MV-4-11 (cell line): ENCODE results near the gene NSUN7.

Source experiments
- DNase-seq: peaks from one replicate; lab custom pipeline; 2025; lab: John Stamatoyannopoulos, UW

The NSUN7 gene

DNA sequence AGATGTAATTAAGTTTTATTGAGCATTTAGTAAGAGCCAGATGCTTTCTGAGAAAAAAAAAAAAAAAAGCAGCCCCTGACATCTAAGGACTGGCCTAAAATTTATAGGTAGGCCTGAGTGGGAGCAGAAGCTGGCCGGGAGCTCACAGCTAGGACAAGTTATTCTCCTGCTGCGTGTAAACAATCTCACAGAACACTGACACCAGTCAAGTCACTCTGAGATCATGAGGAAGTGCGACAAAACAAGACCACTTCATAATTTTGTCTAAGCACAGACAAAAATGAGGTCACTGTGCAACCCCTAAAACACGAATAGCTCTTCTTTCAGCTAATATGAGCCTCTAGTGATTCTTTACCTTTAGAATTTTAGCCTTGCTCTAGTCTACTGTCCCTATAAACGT is 15.3 kb upstream of the NSUN7 start:
- peak; percentile 23 for DNase-seq

DNA sequence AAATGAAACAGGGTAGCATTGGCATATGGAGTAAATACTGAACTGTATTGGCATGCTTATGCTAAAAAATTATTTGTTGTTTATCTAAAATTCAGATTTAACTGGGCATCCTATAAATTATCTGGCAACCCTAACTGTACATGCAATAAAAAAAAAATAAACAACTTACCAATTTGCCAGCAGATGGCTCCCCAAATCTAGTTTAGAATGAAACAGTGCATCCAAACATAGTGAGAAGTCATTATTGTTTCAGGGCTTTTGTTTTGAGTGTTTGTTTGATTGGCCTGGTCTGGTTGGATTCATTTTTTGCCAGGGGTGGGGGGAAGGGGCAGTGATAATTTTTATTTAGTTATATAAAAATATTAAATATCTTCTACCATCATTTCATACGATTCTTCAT is 12.8 kb upstream of the NSUN7 start:
- DNase-seq: peak; percentile 50

DNA sequence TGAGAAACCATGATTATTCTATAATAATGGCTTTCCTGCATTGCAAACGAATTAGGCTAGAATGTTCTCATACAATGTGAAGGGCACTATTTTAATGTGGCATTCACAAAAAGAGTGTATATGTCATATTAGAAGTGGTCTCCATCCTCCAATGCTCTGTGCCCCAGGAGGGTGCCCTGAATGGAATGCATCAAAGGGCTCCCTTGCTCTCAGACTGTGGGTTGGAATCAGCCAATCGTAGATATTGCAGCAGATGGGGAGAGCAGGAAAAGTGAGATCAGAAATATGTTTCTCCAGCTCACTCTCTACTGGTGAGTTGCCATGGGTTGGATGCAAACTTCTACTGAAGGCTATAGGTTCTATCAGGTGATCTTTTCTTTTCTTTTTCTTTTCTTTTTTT is 11.9 kb upstream of the NSUN7 start:
- DNase-seq: no peak

DNA sequence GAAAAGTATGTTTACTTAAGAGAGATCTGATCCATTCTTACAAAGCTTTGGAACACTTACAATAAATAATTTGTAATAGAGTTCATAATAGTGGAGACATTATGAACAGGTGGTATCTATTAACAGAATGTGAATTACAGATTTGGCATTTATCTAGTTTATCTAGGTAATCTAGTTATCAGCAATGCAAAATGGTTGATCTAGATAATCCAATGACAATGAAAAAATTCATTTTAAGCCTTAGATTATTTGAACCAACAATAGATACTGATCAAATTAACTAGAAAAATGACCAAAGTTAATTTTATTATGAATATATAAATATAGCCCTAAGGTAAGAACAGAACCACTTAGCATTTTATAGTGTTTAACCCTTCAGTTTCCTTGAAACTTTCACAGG is 10.4 kb upstream of the NSUN7 start:
- no peak for DNase-seq

DNA sequence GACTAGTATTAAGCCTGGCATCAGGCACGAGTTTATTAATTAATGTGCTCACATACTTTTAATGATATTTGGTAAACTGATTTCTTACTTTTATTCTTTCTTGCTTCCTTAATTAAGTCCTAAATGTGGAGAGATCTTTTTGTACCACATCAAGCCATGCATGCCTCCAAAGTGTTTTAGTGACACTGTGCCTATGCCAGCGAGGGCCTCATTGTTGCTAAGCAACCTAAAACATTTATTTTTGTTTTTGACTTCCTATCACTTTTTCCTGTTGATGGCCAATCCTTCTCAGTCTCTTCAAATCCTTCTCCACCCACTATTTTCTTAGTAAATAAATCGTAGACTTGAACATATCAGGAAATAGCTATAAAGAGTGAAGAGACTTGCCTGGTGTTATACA is 5.5 kb upstream of the NSUN7 start:
- no peak for DNase-seq

DNA sequence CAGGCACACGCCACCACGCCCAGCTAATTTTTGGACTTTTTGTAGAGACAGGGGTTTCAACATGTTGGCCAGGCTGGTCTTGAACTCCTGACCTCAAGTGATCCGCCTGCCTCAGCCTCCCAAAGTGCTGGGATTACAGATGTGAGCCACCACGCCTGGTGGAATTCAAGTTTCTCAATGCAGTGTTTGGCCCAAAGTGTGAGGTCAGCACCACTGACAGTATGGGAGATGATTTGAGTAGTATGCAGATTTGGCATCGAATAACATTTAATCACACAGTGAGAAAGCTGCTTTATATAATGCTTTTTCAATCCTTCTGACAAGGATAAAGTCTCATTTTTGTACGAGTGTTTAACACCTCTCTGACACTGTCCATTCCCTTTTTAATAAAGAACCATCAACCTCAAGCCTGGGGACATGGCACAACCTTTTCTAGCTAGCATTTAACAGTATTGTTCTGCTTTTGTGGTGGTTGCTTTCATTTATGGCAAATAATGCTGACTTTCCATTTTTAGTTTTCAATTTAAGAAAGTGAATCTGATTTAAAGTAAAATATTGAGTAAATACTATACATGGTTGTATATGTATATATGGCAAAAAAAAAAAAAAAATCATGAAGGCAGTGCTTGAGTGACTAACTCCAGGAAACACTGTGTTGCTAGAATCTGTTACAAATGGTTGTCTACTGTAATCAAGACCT is 4.3 kb upstream of the NSUN7 start:
- no peak for DNase-seq

DNA sequence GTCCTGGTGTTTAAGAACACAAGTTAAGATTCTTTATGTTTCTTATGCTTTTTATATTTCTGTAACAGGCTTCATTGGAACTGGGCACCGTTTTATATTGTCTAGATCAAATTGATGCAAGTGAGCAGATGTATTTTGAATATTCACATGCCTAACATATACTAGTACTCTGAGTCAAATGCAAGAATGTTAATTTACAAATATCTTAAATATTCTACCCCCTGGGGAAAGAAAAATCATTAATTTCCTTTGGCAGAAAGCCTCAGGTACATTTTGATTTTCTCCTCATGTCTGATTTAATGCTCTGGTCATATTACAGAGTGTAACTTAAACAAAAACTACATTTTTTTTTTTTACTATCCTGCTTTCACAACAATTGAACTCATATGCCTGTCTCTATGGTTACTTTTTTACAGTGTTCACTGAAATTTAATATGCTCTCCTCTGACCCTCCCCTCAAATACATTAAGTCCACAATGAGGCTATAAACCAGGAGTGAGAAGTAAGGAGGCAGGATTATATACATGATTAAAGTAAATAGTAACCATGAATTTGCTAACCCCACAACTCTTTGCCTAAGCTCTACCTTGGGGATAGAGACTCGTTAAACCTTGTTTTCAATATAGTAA is 2.4 kb upstream of the NSUN7 start:
- DNase-seq: no peak

DNA sequence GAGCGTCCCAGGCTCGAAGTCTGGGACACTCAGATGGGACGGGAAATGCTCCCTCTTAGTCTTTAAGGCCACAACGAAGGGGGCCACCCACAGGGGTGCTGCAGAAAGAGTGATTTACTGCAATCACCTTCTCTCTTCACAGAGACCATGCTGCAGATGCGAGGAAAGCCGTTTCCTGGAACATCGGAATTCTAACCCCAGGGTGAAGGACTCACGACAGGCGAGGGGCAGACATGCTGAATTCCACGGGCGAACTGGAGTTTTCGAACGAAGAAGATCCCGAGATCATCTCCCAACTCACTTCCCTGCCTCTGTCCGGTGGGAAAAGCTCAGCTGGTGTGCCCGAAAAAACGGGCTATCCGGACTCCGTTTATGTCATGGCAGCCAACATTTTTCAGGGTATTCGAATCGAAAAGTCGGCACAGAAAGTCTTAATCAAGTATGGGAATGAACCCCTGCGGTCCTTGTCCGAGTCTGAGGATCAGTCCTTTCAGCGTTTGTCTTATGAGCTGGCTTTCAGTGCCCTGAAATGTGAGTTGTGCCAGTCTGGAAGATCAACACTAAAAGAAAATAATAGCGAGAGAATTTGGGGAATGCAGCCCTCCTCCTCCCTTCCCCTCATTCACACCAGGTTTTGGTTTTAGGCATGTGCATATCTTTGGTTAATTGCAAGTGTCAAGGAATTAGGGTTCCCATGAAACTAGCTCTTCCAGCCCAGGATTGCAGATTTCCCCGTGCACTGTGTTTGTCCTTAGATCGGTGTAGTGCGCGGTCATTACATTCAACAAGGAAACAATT is 905 bp downstream of the NSUN7 start:
- no peak for DNase-seq

DNA sequence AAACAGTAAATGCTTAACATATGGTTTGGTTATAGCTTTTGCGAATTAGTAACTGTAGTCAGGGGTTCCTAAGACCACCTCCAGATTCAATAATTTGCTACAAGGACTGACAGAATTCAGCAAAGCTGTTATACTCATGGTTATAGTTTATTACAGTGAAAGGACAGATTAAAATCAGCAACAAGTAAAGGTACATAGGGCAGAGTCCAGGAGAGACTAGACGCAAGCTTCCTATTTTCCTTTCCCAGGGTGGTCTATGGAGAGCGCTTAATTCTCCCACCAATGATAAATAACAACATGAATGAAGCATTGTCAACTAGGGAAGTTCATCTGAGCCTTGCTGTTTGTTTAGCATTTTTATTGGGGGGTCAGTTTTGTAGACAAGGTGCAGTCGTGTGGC is 5.9 kb downstream of the NSUN7 start:
- no peak for DNase-seq

DNA sequence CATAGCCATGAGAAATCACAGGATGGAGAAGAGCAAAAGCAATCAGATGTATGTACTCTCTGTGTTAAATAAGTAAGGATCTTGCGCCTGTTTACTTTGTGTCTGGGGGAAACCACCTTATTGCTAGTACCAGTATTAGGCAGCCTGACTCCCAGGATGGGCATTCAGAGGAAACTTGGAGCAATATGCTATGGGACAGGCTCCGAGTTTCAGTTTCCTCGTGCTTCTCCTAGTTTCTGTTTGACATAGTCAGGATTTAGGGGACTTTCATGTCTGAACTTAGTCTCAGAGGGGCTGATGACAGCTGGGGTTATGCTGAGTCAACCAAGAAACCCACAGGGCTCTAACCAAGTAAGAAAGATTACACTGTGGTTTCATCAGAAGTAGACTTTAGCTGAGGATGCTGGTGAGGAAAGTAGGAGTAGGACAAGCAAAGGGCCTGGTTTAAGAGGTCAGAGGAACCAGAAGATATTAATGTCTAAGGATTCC is 13.5 kb downstream of the NSUN7 start:
- DNase-seq: peak; percentile 96

DNA sequence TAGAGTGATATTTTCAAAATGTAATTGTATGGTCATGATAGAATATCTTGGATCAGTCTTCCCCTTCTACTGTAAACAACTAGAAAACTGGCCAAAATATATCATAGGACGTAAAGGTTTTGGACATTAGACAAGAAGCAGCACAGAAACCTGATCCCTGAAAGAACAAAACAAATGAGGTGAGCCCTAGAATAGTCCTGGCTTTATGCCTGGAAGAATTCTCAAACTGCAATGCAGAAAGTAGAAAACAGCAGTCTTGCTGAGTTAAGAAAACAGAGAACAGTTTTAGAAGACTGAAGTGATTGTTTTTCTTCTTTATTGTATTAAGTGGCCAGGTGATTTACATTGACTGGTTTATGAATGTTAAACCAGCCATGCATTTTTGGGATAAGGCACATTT is 19.5 kb downstream of the NSUN7 start:
- no peak for DNase-seq

DNA sequence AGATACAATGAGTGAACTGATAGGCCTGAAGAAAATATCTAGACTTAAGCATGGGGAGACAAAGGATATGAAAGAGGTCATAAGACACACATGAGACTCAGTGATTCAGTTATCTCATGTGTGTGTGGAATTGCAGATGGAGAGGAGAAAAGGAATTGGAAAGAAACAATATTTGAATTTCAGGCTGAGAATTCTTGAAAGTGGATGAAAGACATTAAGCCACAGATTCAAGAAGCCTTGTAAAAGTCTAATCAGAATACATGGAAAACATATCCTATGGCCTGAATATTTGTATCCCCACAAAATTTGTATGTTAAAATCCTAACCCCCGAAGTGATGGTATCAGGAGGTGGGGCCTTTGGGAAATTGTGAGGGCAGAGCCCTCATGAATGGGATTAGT is 28.3 kb downstream of the NSUN7 start:
- no peak for DNase-seq

DNA sequence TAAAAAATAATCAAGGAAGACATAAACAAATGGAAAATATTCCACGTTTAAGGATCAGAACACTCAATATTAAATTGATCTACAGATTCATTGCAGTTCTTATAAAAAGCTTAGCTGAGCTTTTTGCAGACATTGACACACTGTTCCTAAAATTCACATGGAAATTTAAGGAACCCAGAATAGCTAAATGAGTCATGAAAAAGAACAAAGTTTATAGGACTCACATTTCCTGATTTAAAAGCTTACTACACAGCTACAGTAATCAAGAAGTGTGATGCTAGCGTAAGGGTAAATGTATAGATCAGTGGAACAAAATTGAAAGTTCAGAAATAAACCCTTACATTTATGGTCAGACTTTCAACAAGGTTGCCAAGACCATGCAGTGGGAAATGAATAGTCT is 33.1 kb downstream of the NSUN7 start:
- no peak for DNase-seq

DNA sequence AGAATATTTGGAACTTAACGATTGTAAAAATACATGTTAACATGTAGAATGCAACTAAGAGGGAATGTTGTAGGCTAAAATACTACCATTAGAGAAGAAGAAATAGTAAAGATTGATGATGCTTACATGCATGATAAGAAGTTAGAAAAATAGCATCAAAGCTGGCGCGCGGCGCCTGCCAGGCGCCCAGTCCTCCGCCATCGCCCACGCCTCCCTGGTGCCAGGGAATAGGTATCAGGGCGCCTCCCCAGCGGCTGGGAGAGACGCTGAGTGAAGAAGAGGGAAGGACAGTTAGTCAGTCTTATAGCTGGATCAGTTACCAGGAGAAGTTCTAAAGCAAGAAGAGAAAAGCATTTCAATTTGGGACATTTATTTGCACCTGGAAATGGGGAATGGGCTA is 36.0 kb downstream of the NSUN7 start:
- no peak for DNase-seq

DNA sequence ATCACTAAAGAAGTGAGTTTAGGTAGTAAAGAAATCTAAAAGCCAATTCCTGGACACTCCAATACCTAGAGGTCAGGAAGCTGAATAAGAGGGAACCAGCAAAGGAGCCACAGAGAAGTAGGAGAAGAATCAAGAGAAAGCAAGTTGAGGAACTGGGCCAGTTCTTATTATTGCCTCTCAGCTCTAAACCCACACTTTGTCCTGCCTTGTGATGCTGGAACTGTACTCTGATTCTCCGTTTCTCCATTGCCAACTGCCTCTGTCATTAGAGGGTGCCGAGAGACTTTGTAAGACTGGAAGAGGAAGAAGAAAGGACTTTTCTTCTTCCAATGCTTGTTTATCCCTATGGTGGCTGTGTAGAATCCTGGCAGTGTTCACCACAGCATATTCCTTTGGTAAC is 38.6 kb downstream of the NSUN7 start:
- DNase-seq: no peak

DNA sequence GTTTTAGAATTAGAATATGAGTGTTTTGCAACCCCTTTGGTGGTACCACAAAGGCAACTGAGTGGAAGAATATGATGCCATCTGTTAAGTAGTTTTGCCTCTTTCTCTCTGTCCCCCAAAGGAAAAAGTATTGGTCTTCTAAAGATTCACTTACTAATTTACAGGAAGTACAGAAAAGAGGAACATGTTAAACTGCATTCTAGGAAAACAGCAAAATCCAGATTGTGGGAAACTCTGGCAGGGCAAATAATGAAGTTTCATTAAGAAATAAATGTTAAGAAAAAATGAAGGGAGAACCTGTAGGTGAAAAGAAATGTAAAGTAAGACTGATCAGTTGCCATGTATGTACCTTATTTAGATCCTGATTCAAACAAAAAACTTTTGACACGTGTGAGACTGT is 39.3 kb downstream of the NSUN7 start:
- peak; percentile 24 for DNase-seq

DNA sequence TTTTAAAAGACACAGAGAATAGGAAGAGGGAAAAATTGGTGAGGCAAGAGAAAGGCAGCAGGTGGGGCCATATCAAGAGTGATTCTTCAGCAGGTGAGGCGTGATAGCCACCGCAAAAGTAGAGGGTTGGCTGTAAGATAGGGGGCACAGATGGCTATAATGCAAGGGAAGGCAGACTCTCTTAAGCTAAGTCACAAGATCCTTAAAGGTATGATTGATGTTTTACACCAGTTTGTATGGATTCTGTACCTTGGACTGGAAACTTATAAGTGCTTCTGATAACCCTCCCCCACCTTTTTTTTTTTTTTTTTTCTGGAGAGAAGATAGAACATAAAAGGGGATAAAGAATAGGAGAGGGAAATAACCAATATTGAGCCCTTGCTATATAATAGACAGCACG is 40.0 kb downstream of the NSUN7 start:
- DNase-seq: no peak

DNA sequence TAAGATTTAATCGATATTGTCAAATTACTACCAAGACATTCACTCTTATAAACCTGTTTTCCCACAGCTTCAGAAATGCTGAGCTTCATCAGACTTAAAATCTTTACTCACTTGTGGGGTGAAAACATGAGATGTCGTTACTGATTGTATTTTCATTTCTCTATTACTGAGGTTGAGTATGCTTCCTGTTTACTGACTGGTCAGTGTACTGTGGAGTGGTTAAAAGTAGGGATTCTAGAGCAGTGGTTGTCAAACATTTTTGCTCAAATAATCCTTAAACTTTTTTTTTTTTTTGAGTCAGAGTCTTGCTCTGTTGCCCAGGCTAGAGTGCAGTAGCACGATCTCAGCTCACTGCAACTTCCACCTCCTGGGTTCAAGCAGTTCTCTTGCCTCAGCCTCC is 50.3 kb downstream of the NSUN7 start:
- peak; percentile 55 for DNase-seq

DNA sequence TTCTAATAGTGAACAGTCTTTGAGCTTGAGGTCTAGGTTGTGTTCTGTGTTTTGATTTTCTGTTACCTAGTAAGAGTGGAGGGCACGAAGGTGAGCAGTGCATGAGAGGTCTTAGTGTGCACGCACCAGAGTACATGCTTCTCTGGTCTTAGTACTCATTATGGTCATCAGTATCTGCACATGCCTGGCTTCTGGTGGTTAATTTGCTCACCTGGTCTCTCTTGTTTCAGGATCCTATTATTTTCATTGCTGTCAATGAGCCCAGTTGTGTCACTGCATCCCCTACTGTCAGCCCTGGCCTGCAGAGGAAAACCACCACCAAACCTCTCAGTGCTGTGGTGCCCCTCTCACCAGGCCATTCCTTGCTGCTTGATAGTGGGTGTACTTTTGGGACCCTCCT is 54.8 kb downstream of the NSUN7 start:
- DNase-seq: no peak

DNA sequence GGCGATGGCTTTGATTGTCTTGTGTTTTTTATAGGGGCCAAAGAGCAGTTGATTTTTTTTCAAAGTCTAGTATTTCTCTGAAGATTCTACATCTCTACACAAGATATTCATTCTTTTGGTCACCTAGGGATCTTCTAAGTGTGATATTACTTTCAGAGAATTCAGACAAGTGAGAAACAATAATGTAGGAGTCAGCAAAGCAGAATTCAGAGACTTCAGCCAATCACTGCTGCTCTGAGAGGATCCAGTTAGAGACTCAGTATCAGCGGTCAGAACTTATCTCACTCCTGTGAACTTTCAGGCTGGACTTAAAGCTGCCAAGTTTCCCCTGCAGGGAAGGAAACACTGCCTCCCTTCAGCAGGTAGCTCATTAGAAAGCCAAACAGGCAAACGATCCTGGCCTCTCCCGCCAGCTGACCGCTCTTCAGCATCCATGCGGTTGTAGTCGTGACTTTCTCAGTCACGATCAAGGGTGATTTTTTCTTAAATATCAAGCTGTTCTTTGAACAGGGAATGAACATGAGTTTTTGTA is 59.2 kb downstream of the NSUN7 start:
- no peak for DNase-seq

DNA sequence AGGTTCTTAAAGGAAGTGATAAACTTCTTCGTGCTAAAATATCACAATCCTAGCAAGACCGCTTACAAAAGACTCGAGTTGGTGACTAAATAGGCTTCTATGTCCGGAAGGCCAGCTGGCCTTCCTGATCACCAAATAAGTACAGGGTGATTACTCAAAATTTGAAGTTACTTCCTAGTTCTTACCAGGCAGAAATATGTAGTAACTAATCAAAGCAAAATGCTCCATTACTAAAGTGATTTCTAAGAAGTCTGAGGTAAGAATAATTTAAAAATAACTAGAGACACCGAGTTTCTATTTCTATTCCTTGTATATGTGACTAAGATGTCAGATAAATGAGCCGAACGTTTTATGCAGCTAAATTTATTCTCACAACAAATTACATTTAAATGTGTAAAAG is 62.2 kb downstream of the NSUN7 start:
- peak; percentile 88 for DNase-seq

DNA sequence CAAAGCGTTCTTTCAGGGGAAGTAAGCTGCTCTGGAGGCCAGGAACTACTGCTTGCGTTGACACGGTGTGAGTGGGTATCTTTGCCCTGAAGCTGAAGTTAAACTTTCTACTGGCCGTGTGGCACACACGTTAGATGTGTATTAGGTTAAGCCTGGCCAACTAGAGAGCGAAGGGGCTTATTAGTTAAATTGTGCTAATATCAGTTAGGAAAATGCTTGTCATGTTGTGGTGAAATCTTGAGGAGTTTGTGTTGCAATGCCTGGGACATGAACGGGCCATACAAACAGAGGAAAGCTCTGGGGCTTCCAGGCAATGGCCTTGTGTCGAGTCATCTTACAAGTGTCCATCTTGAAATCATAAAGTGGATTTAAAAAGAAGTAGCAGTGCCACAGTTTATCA is 62.6 kb downstream of the NSUN7 start:
- peak; percentile 43 for DNase-seq

DNA sequence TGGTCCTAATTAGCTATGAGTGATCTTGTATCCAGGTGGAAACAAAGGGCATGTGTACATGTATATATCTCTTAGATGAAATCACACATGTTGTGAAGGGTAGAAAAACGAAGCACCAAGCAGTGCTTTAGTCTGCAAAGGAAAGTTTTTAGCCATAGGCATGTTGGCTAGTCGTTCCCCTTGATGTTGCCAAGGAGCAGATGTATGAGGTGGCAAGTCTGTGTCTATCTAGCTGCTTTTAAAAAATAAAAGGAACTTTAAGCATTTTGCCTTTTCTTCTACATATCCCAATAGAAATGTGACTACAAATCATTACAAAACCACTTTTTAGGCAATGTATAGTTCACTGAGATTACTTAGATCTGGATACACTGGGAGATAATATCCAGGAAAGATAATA is 63.1 kb downstream of the NSUN7 start:
- no peak for DNase-seq
